GM12892 (cell line): ENCODE data around the gene C3orf18.

Source experiments
- DNase-seq: peaks from one replicate; pipeline ENCODE4 v3.0.0; 2011; ENCODE audit not compliant: insufficient read length
- FAIRE-seq: peaks from 2 replicates; lab custom pipeline; 2011; peaks lifted over from hg19 to GRCh38; lab: Jason Lieb, UNC
- POLR2A ChIP-seq: IDR thresholded peaks from 2 replicates; pipeline ENCODE4 v1.6.1; 2011; ENCODE audit warnings: low read depth, low read length, control low read depth
- POLR2AphosphoS5 ChIP-seq: IDR thresholded peaks from 2 replicates; pipeline ENCODE4 v1.6.1; 2011; ENCODE audit warnings: low read depth, low read length, control low read depth
- TAF1 ChIP-seq: IDR thresholded peaks from 2 replicates; pipeline ENCODE4 v1.6.1; 2011; ENCODE audit warnings: low read depth, mild to moderate bottlenecking, control low read depth, low read length, borderline replicate concordance

Gene C3orf18

GRCh38 chr3:50572158-50572557 lies 4.6 kb upstream of the C3orf18 start:
- DNase-seq (peak; percentile 66), FAIRE-seq (peak; percentile 96)
- no peak for TF ChIP-seq POLR2A

- DNase-seq (no peak), FAIRE-seq (no peak)
- TF ChIP-seq POLR2A: no peak
- TF ChIP-seq TAF1: no peak
- no peak for TF ChIP-seq POLR2AphosphoS5
Observed at GRCh38 chr3:50571486-50571885, 3.9 kb upstream of the C3orf18 start.

GRCh38 chr3:50570508-50571279 lies 3.1 kb upstream of the C3orf18 start:
- no peak for FAIRE-seq
- no peak for TF ChIP-seq POLR2A
- no peak for TF ChIP-seq TAF1
- no peak for TF ChIP-seq POLR2AphosphoS5
- no peak for DNase-seq

- FAIRE-seq (peak; percentile 93), DNase-seq (peak; percentile 99)
- peak; percentile 70; the same call in 1 of the 2 replicates for TF ChIP-seq POLR2A
- peak; percentile 89 for TF ChIP-seq TAF1
- no peak for TF ChIP-seq POLR2AphosphoS5
Observed at GRCh38 chr3:50568947-50569749, 1.6 kb upstream of the C3orf18 start, which contains the start of gene HEMK1. HEMK1 (plus strand) TSS chr3:50569522; CDS start chr3:50571105, 1,583 bp downstream.

- no peak for TF ChIP-seq POLR2A
- no peak for TF ChIP-seq TAF1
- no peak for TF ChIP-seq POLR2AphosphoS5
- FAIRE-seq (no peak), DNase-seq (no peak)
Observed at GRCh38 chr3:50567011-50567385, 549 bp downstream of the C3orf18 start.

- no peak for FAIRE-seq
- no peak for TF ChIP-seq POLR2A
- TF ChIP-seq TAF1: no peak
- no peak for TF ChIP-seq POLR2AphosphoS5
- no peak for DNase-seq
Observed at GRCh38 chr3:50564321-50564720, 3.2 kb downstream of the C3orf18 start.

- FAIRE-seq (no peak), DNase-seq (no peak)
- TF ChIP-seq TAF1 (no peak), POLR2AphosphoS5 (no peak)
Observed at GRCh38 chr3:50563867-50564266, 3.7 kb downstream of the C3orf18 start.

GRCh38 chr3:50562861-50563260 lies 4.7 kb downstream of the C3orf18 start:
- TF ChIP-seq POLR2AphosphoS5: no peak
- no peak for TF ChIP-seq POLR2A
- no peak for TF ChIP-seq TAF1
- FAIRE-seq: no peak
- no peak for DNase-seq

GRCh38 chr3:50559702-50560101 lies 7.8 kb downstream of the C3orf18 start:
- TF ChIP-seq POLR2A: no peak
- TF ChIP-seq TAF1: no peak
- FAIRE-seq: no peak

GRCh38 chr3:50557915-50558314 lies 9.6 kb downstream of the C3orf18 start:
- TF ChIP-seq POLR2AphosphoS5: no peak
- TF ChIP-seq TAF1: no peak
- TF ChIP-seq POLR2A: no peak
- FAIRE-seq: no peak
- DNase-seq: no peak

More at GRCh38 chr3:50559702-50560101, 7.8 kb downstream of the C3orf18 start:
- DNase-seq: no peak

GRCh38 chr3:50557106-50557505 lies 10.4 kb downstream of the C3orf18 start:
- DNase-seq: no peak
- TF ChIP-seq TAF1: no peak
- TF ChIP-seq POLR2AphosphoS5: no peak
- no peak for TF ChIP-seq POLR2A
- no peak for FAIRE-seq

- TF ChIP-seq POLR2A: no peak
- no peak for TF ChIP-seq TAF1
- TF ChIP-seq POLR2AphosphoS5: no peak
- FAIRE-seq (no peak), DNase-seq (no peak)
Observed at GRCh38 chr3:50554553-50554952, 13.0 kb downstream of the C3orf18 start.
